WTC11 (cell line): ENCODE data around the gene ALG14. TPM values are rescaled to one million over a fixed set of nuclear protein-coding genes. Genes with fewer than 3 reads are reported as not detected.

Source experiments
- ATAC-seq: fragments of 200-7000 bp; cut with Tn5 transposase; 2 replicates; pipeline ENCODE4 v1.10.0; 2021; ENCODE audit warnings: mild to moderate bottlenecking, moderate library complexity
- CTCF ChIA-PET: fragments of 300-600 bp; sonication (Branson Sonifier 250); formaldehyde crosslinking; loops from one replicate; lab custom pipeline; 2021; ENCODE audit warnings: antibody characterized with exemption; lab: Charles Lee
- POLR2A ChIA-PET: fragments of 350-600 bp; sonication (Branson Sonifier 250); formaldehyde crosslinking; loops from one replicate; lab custom pipeline; 2021; ENCODE audit warnings: antibody characterized with exemption; lab: Charles Lee
- DNase-seq: peaks from one replicate; pipeline ENCODE4 v3.0.0; 2021; ENCODE audit warnings: low spot score
- H3K27ac Mint-ChIP-seq: 2 replicates; pipeline ENCODE4 v1.8.0; 2021; ENCODE audit warnings: mixed read lengths
- H3K27me3 Mint-ChIP-seq: 2 replicates; pipeline ENCODE4 v1.8.0; 2021; ENCODE audit warnings: low read depth, mild to moderate bottlenecking, moderate library complexity, mixed read lengths
- H3K36me3 Mint-ChIP-seq: 2 replicates; pipeline ENCODE4 v1.8.0; 2021; ENCODE audit warnings: mixed read lengths
- H3K4me1 Mint-ChIP-seq: 2 replicates; pipeline ENCODE4 v1.8.0; 2022; ENCODE audit warnings: mixed read lengths
- H3K4me3 Mint-ChIP-seq: 2 replicates; pipeline ENCODE4 v1.8.0; 2021; ENCODE audit warnings: mild to moderate bottlenecking, moderate library complexity, mixed read lengths
- H3K9me3 Mint-ChIP-seq: 2 replicates; pipeline ENCODE4 v1.8.0; 2021; ENCODE audit warnings: mixed read lengths
- CDX4 ChIP-seq: fragments of 250-450 bp; sonication (Bioruptor Pico); IDR thresholded peaks from 2 replicates; pipeline ENCODE4 v1.9.0; 2021; ENCODE audit warnings: moderate library complexity, mild to moderate bottlenecking, inconsistent platforms, borderline replicate concordance
- ELF4 ChIP-seq: sonication (generic); formaldehyde crosslinking; IDR thresholded peaks from 2 replicates; pipeline ENCODE4 v1.8.1; 2022; ENCODE audit warnings: low read depth, mild to moderate bottlenecking, moderate library complexity, missing genetic modification reagents
- EMX1 ChIP-seq: fragments of 250-450 bp; sonication (Bioruptor Pico); IDR thresholded peaks from 2 replicates; pipeline ENCODE4 v1.8.0; 2021; ENCODE audit warnings: mild to moderate bottlenecking
- ERG ChIP-seq: fragments of 250-450 bp; sonication (Bioruptor Pico); IDR thresholded peaks from 2 replicates; pipeline ENCODE4 v1.8.0; 2021; ENCODE audit warnings: mild to moderate bottlenecking
- ESRRA ChIP-seq: sonication (generic); formaldehyde crosslinking; IDR thresholded peaks from 2 replicates; pipeline ENCODE4 v1.8.1; 2022; ENCODE audit warnings: mild to moderate bottlenecking, missing genetic modification reagents, borderline replicate concordance
- ETV6 ChIP-seq: sonication (generic); formaldehyde crosslinking; IDR thresholded peaks from 2 replicates; pipeline ENCODE4 v1.8.1; 2022; ENCODE audit warnings: mild to moderate bottlenecking, missing genetic modification reagents
- JAZF1 ChIP-seq: fragments of 250-450 bp; sonication (Bioruptor Pico); IDR thresholded peaks from 2 replicates; pipeline ENCODE4 v1.9.0; 2021; ENCODE audit warnings: moderate library complexity, mild to moderate bottlenecking, inconsistent platforms
- JUN ChIP-seq: sonication (generic); formaldehyde crosslinking; IDR thresholded peaks from 2 replicates; pipeline ENCODE4 v1.8.0; 2023; ENCODE audit warnings: mild to moderate bottlenecking, missing genetic modification reagents
- MXD4 ChIP-seq: fragments of 250-450 bp; sonication (Bioruptor Pico); IDR thresholded peaks from 2 replicates; pipeline ENCODE4 v1.8.0; 2021; ENCODE audit warnings: mild to moderate bottlenecking, moderate library complexity, borderline replicate concordance
- NR2C2 ChIP-seq: sonication (generic); formaldehyde crosslinking; IDR thresholded peaks from 2 replicates; pipeline ENCODE4 v1.8.0; 2022; ENCODE audit warnings: mild to moderate bottlenecking, missing genetic modification reagents
- OVOL2 ChIP-seq: fragments of 250-450 bp; sonication (Bioruptor Pico); IDR thresholded peaks from 2 replicates; pipeline ENCODE4 v1.9.0; 2021; ENCODE audit warnings: mild to moderate bottlenecking, borderline replicate concordance
- RELA ChIP-seq: sonication (generic); formaldehyde crosslinking; IDR thresholded peaks from 2 replicates; pipeline ENCODE4 v1.8.1; 2022; ENCODE audit warnings: missing genetic modification reagents, mild to moderate bottlenecking, borderline replicate concordance
- SMAD3 ChIP-seq: sonication (generic); formaldehyde crosslinking; IDR thresholded peaks from 2 replicates; pipeline ENCODE4 v1.8.0; 2022; ENCODE audit warnings: missing genetic modification reagents, mild to moderate bottlenecking, borderline replicate concordance
- SMAD4 ChIP-seq: sonication (generic); formaldehyde crosslinking; IDR thresholded peaks from 2 replicates; pipeline ENCODE4 v1.8.0; 2022; ENCODE audit warnings: mild to moderate bottlenecking, missing genetic modification reagents
- ZNF219 ChIP-seq: sonication (generic); formaldehyde crosslinking; IDR thresholded peaks from 2 replicates; pipeline ENCODE4 v1.8.0; 2023; ENCODE audit warnings: missing genetic modification reagents, mild to moderate bottlenecking, borderline replicate concordance
- ZNF232 ChIP-seq: sonication (generic); formaldehyde crosslinking; IDR thresholded peaks from 2 replicates; pipeline ENCODE4 v1.8.0; 2022; ENCODE audit warnings: mild to moderate bottlenecking, missing genetic modification reagents
- ZNF512 ChIP-seq: sonication (generic); formaldehyde crosslinking; IDR thresholded peaks from 2 replicates; pipeline ENCODE4 v1.8.1; 2022; ENCODE audit warnings: missing genetic modification reagents, borderline replicate concordance
- total RNA-seq: library from RNA; stranded (reverse); gene quantifications from 3 replicates; pipeline ENCODE4 v1.2.3, GENCODE V29; 2021
- TF ChIP-seq, protein P1 (sequence below): sonication (generic); formaldehyde crosslinking; IDR thresholded peaks from 2 replicates; pipeline ENCODE4 v1.8.0; 2022; ENCODE audit warnings: missing genetic modification reagents
- TF ChIP-seq, protein P2 (sequence below): sonication (generic); formaldehyde crosslinking; IDR thresholded peaks from 2 replicates; pipeline ENCODE4 v1.8.1; 2023; ENCODE audit warnings: mild to moderate bottlenecking, missing genetic modification reagents
- TF ChIP-seq, protein P3 (sequence below): fragments of 250-450 bp; sonication (Bioruptor Pico); IDR thresholded peaks from 2 replicates; pipeline ENCODE4 v2.1.2; 2022; ENCODE audit warnings: mild to moderate bottlenecking, moderate library complexity

The ALG14 gene
- total RNA-seq, 1 experiment from 2014 or later = 2.3 TPM

GRCh38 chr1:94979656-94980581 lies 92.8 kb downstream of the ALG14 start:
- Mint-ChIP-seq H3K27me3 (no peaks in the 10 kb centered on the region), H3K27ac (no peak overlapping the region), H3K4me3 (no peak overlapping the region), H3K36me3 (no peaks in the 10 kb centered on the region), H3K4me1 (no peaks in the 10 kb centered on the region), H3K9me3 (peaks cover 4% of the 10 kb centered on the region; the same call in 1 of the 2 replicates)
- CTCF ChIA-PET = interaction anchor here (2.4 kb wide), 1 partner anchor 126 kb away, joined by 7 read pairs; no protein-coding TSS in a partner anchor
- TF ChIP-seq, protein P1, sequence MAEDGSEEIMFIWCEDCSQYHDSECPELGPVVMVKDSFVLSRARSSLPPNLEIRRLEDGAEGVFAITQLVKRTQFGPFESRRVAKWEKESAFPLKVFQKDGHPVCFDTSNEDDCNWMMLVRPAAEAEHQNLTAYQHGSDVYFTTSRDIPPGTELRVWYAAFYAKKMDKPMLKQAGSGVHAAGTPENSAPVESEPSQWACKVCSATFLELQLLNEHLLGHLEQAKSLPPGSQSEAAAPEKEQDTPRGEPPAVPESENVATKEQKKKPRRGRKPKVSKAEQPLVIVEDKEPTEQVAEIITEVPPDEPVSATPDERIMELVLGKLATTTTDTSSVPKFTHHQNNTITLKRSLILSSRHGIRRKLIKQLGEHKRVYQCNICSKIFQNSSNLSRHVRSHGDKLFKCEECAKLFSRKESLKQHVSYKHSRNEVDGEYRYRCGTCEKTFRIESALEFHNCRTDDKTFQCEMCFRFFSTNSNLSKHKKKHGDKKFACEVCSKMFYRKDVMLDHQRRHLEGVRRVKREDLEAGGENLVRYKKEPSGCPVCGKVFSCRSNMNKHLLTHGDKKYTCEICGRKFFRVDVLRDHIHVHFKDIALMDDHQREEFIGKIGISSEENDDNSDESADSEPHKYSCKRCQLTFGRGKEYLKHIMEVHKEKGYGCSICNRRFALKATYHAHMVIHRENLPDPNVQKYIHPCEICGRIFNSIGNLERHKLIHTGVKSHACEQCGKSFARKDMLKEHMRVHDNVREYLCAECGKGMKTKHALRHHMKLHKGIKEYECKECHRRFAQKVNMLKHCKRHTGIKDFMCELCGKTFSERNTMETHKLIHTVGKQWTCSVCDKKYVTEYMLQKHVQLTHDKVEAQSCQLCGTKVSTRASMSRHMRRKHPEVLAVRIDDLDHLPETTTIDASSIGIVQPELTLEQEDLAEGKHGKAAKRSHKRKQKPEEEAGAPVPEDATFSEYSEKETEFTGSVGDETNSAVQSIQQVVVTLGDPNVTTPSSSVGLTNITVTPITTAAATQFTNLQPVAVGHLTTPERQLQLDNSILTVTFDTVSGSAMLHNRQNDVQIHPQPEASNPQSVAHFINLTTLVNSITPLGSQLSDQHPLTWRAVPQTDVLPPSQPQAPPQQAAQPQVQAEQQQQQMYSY (CRISPR knock-in tag) = no peak
- TF ChIP-seq RELA (CRISPR knock-in tag) = no peak
- TF ChIP-seq ETV6 (CRISPR knock-in tag) = no peak
- TF ChIP-seq JAZF1 = no peak
- TF ChIP-seq, protein P2, sequence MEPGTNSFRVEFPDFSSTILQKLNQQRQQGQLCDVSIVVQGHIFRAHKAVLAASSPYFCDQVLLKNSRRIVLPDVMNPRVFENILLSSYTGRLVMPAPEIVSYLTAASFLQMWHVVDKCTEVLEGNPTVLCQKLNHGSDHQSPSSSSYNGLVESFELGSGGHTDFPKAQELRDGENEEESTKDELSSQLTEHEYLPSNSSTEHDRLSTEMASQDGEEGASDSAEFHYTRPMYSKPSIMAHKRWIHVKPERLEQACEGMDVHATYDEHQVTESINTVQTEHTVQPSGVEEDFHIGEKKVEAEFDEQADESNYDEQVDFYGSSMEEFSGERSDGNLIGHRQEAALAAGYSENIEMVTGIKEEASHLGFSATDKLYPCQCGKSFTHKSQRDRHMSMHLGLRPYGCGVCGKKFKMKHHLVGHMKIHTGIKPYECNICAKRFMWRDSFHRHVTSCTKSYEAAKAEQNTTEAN (CRISPR knock-in tag) = no peak
- no peak for TF ChIP-seq JUN (CRISPR knock-in tag)
- TF ChIP-seq ZNF232 (CRISPR knock-in tag) = no peak
- no peak for TF ChIP-seq ESRRA
- TF ChIP-seq, protein P3, sequence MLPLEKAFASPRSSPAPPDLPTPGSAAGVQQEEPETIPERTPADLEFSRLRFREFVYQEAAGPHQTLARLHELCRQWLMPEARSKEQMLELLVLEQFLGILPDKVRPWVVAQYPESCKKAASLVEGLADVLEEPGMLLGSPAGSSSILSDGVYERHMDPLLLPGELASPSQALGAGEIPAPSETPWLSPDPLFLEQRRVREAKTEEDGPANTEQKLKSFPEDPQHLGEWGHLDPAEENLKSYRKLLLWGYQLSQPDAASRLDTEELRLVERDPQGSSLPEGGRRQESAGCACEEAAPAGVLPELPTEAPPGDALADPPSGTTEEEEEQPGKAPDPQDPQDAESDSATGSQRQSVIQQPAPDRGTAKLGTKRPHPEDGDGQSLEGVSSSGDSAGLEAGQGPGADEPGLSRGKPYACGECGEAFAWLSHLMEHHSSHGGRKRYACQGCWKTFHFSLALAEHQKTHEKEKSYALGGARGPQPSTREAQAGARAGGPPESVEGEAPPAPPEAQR (CRISPR knock-in tag) = no peak
- no peak for TF ChIP-seq ZNF219 (CRISPR knock-in tag)
- no peak for TF ChIP-seq SMAD3 (CRISPR knock-in tag)
- no peak for TF ChIP-seq ZNF512 (CRISPR knock-in tag)
- TF ChIP-seq ELF4 (CRISPR knock-in tag) = no peak
- no peak for TF ChIP-seq EMX1 (CRISPR knock-in tag)
- no peak for TF ChIP-seq MXD4
- TF ChIP-seq NR2C2 (CRISPR knock-in tag) = no peak
- no peak for TF ChIP-seq OVOL2 (CRISPR knock-in tag)
- TF ChIP-seq CDX4 (CRISPR knock-in tag) = no peak
- no peak for TF ChIP-seq SMAD4 (CRISPR knock-in tag)
- no peak for TF ChIP-seq ERG (CRISPR knock-in tag)
- ATAC-seq (no peak), DNase-seq (no peak)
- POLR2A ChIA-PET = no interaction called here
